ENCODE data around the gene ITGBL1.

Gene ITGBL1

GRCh38 chr13:101700598-101700997 is 248.1 kb downstream of the ITGBL1 start:
- POLR2A ChIA-PET: no interaction called here
- H3K4me3 ChIP-seq (ENCODE audit: low read depth, low read length): no peak overlapping the region
- no peak for DNase-seq (ENCODE audit: low read depth, low spot score)
- no peak for TF ChIP-seq CTCF (IDR thresholded peaks at IDR 0.05; ENCODE audit: insufficient read depth, low read length, missing control alignments)
- CTCF ChIA-PET: no interaction called here

GRCh38 chr13:101703081-101703480 is 250.6 kb downstream of the ITGBL1 start:
- POLR2A ChIA-PET: no interaction called here
- TF ChIP-seq CTCF (IDR thresholded peaks at IDR 0.05; ENCODE audit: insufficient read depth, low read length, missing control alignments): no peak
- DNase-seq (ENCODE audit: low read depth, low spot score): no peak
- H3K4me3 ChIP-seq (ENCODE audit: low read depth, low read length): no peak overlapping the region
- CTCF ChIA-PET: interaction anchor here (0.9 kb wide), 1 partner anchor 25 kb away, joined by 3 read pairs; no protein-coding TSS in a partner anchor

GRCh38 chr13:101703838-101704237 is 251.4 kb downstream of the ITGBL1 start:
- ChIA-PET POLR2A (no interaction called here), CTCF (no interaction called here)
- H3K4me3 ChIP-seq (ENCODE audit: low read depth, low read length): no peak overlapping the region
- DNase-seq (ENCODE audit: low read depth, low spot score): no peak
- TF ChIP-seq CTCF (IDR thresholded peaks at IDR 0.05; ENCODE audit: insufficient read depth, low read length, missing control alignments): no peak

GRCh38 chr13:101706651-101707050 is 254.2 kb downstream of the ITGBL1 start:
- peak; percentile 81 for DNase-seq (ENCODE audit: low read depth, low spot score)
- H3K4me3 ChIP-seq (ENCODE audit: low read depth, low read length): no peak overlapping the region
- no peak for TF ChIP-seq CTCF (IDR thresholded peaks at IDR 0.05; ENCODE audit: insufficient read depth, low read length, missing control alignments)
- POLR2A ChIA-PET: no interaction called here
- CTCF ChIA-PET: interaction anchor here (0.7 to 3.6 kb wide), 3 partner anchors 21 to 562 kb away, joined by 3 to 11 read pairs (median 3); no protein-coding TSS in a partner anchor

- ChIA-PET CTCF (interaction anchor here (1.0 to 3.6 kb wide), 2 partner anchors 51 to 563 kb away, joined by 3 to 11 read pairs; no protein-coding TSS in a partner anchor), POLR2A (no interaction called here)
- H3K4me3 ChIP-seq (ENCODE audit: low read depth, low read length): no peak overlapping the region
- no peak for DNase-seq (ENCODE audit: low read depth, low spot score)
- TF ChIP-seq CTCF (IDR thresholded peaks at IDR 0.05; ENCODE audit: insufficient read depth, low read length, missing control alignments): no peak
Measured at GRCh38 chr13:101707659-101708058, 255.2 kb downstream of the ITGBL1 start.

GRCh38 chr13:101708115-101708514 is 255.6 kb downstream of the ITGBL1 start:
- H3K4me3 ChIP-seq (ENCODE audit: low read depth, low read length): no peak overlapping the region
- no peak for DNase-seq (ENCODE audit: low read depth, low spot score)
- TF ChIP-seq CTCF (IDR thresholded peaks at IDR 0.05; ENCODE audit: insufficient read depth, low read length, missing control alignments): no peak
- POLR2A ChIA-PET: no interaction called here
- CTCF ChIA-PET: interaction anchor here (3.6 kb wide), 1 partner anchor 563 kb away, joined by 11 read pairs; no protein-coding TSS in a partner anchor
